GM23338 (cell line): ENCODE data around the gene NCAPD3. TPM values are rescaled to one million over a fixed set of nuclear protein-coding genes. Genes with fewer than 3 reads are reported as not detected.

ENCODE experiments used
- ATAC-seq: fragments of 200-7000 bp; cut with Tn5 transposase; 3 replicates; pipeline ENCODE4 v1.9.1; 2020
- DNase-seq: peaks from one replicate; pipeline ENCODE4 v3.0.0-alpha.2; 2015; ENCODE audit warnings: low spot score
- H2AFZ ChIP-seq: fragments of 200-600 bp; sonication (generic); 2 replicates; pipeline ENCODE4 v1.8.0; 2016; ENCODE audit warnings: antibody characterized with exemption, mild to moderate bottlenecking, moderate library complexity
- H3F3A ChIP-seq: fragments of 200-600 bp; sonication (generic); replicated peaks from 2 replicates; pipeline ENCODE4 v1.8.0; 2017; ENCODE audit warnings: antibody characterized with exemption, mixed run types, low read depth
- H3K27ac ChIP-seq: fragments of 200-600 bp; sonication (generic); 2 replicates; pipeline ENCODE4 v1.6.1; 2016; ENCODE audit warnings: low read depth
- H3K27me3 ChIP-seq: fragments of 200-600 bp; sonication (generic); 2 replicates; pipeline ENCODE4 v1.8.0; 2016; ENCODE audit warnings: mild to moderate bottlenecking, mixed run types, moderate library complexity; ENCODE audit not compliant: insufficient read depth
- H3K36me3 ChIP-seq: fragments of 200-600 bp; sonication (generic); 2 replicates; pipeline ENCODE4 v1.8.0; 2016; ENCODE audit warnings: mild to moderate bottlenecking; ENCODE audit not compliant: insufficient read depth
- H3K4me1 ChIP-seq: fragments of 200-600 bp; sonication (generic); 2 replicates; pipeline ENCODE4 v1.8.0; 2016; ENCODE audit warnings: mild to moderate bottlenecking, moderate library complexity; ENCODE audit not compliant: insufficient read depth
- H3K4me2 ChIP-seq: fragments of 200-600 bp; sonication (generic); 2 replicates; pipeline ENCODE4 v1.7.1; 2017; ENCODE audit warnings: mixed run types
- H3K4me3 ChIP-seq: fragments of 200-600 bp; sonication (generic); 2 replicates; pipeline ENCODE4 v1.6.1; 2016; ENCODE audit warnings: mixed run types
- H3K79me2 ChIP-seq: fragments of 200-600 bp; sonication (generic); replicated peaks from 2 replicates; pipeline ENCODE4 v1.8.0; 2017; ENCODE audit warnings: mild to moderate bottlenecking; ENCODE audit not compliant: insufficient read depth
- H3K9me2 ChIP-seq: fragments of 200-600 bp; sonication (generic); 2 replicates; pipeline ENCODE4 v1.8.0; 2017; ENCODE audit not compliant: insufficient read depth
- H4K20me1 ChIP-seq: fragments of 200-600 bp; sonication (generic); replicated peaks from 2 replicates; pipeline ENCODE4 v1.8.0; 2017; ENCODE audit warnings: mild to moderate bottlenecking; ENCODE audit not compliant: insufficient read depth
- H3K27ac Mint-ChIP-seq: 2 replicates; pipeline ENCODE4 v1.8.0; 2020; ENCODE audit warnings: inconsistent platforms, mild to moderate bottlenecking, moderate library complexity, mixed read lengths
- H3K27me3 Mint-ChIP-seq: 3 replicates; pipeline ENCODE4 v1.8.0; 2022; ENCODE audit warnings: low read depth, mild to moderate bottlenecking, moderate library complexity, mixed read lengths, inconsistent platforms; ENCODE audit not compliant: insufficient read depth, poor library complexity
- H3K36me3 Mint-ChIP-seq: 3 replicates; pipeline ENCODE4 v1.8.0; 2021; ENCODE audit warnings: low read depth, mild to moderate bottlenecking, inconsistent platforms, moderate library complexity, mixed read lengths
- H3K4me1 Mint-ChIP-seq: 3 replicates; pipeline ENCODE4 v1.8.0; 2020; ENCODE audit warnings: mild to moderate bottlenecking, inconsistent platforms, mixed read lengths
- H3K4me3 Mint-ChIP-seq: 3 replicates; pipeline ENCODE4 v1.8.0; 2021; ENCODE audit warnings: moderate library complexity, mild to moderate bottlenecking, inconsistent platforms, mixed read lengths
- H3K9me3 Mint-ChIP-seq: 3 replicates; pipeline ENCODE4 v1.8.0; 2020; ENCODE audit warnings: moderate library complexity, mild to moderate bottlenecking, inconsistent platforms, mixed read lengths
- CREB1 ChIP-seq: fragments of 250-450 bp; sonication (Bioruptor Pico); IDR thresholded peaks from 2 replicates; pipeline ENCODE4 v1.5.0; 2020; ENCODE audit warnings: low read depth, mild to moderate bottlenecking, moderate library complexity
- CTCF ChIP-seq, 2 experiments: fragments of 200-600 bp in 1 of 2; sonication (generic) in 1 of 2; conservative IDR thresholded peaks; 2 replicates each; pipeline versions ENCODE4 v1.5.1 to v1.6.1; 2016 to 2017; ENCODE audit warnings: antibody characterized with exemption in 2 of 2, low read depth in 2 of 2, mild to moderate bottlenecking in 2 of 2, moderate library complexity in 1 of 2
- ETS1 ChIP-seq: IDR thresholded peaks from 2 replicates; pipeline ENCODE4 v1.6.1; 2016; ENCODE audit warnings: antibody characterized with exemption
- EZH2 ChIP-seq: fragments of 200-600 bp; sonication (generic); IDR thresholded peaks from one replicate; pipeline ENCODE4 v1.8.0; 2017; ENCODE audit warnings: antibody characterized with exemption, mild to moderate bottlenecking, low read depth; ENCODE audit not compliant: unreplicated experiment
- EZH2phosphoT487 ChIP-seq: fragments of 200-600 bp; sonication (generic); IDR thresholded peaks from one replicate; pipeline ENCODE4 v1.8.1; 2018; ENCODE audit warnings: antibody characterized with exemption; ENCODE audit not compliant: unreplicated experiment
- JUNB ChIP-seq: IDR thresholded peaks from one replicate; pipeline ENCODE4 v1.6.1; 2016; ENCODE audit warnings: antibody characterized with exemption; ENCODE audit not compliant: unreplicated experiment
- NANOG ChIP-seq: IDR thresholded peaks from 2 replicates; pipeline ENCODE4 v1.6.1; 2016; ENCODE audit warnings: antibody characterized with exemption, borderline replicate concordance
- POLR2AphosphoS5 ChIP-seq: IDR thresholded peaks from 2 replicates; pipeline ENCODE4 v1.6.1; 2016; ENCODE audit warnings: antibody characterized with exemption, low read depth
- REST ChIP-seq: IDR thresholded peaks from one replicate; pipeline ENCODE4 v1.6.1; 2018; ENCODE audit warnings: antibody characterized with exemption; ENCODE audit not compliant: unreplicated experiment
- STAT1 ChIP-seq: IDR thresholded peaks from one replicate; pipeline ENCODE4 v1.6.1; 2016; ENCODE audit warnings: antibody characterized with exemption; ENCODE audit not compliant: unreplicated experiment
- ZNF114 ChIP-seq: fragments of 250-450 bp; sonication (Bioruptor Pico); IDR thresholded peaks from 2 replicates; pipeline ENCODE4 v1.5.0; 2020; ENCODE audit warnings: mild to moderate bottlenecking, moderate library complexity
- ZNF331 ChIP-seq: fragments of 250-450 bp; sonication (Bioruptor Pico); IDR thresholded peaks from 2 replicates; pipeline ENCODE4 v1.5.0; 2020; ENCODE audit warnings: low read depth, mild to moderate bottlenecking, moderate library complexity
- ZNF462 ChIP-seq: fragments of 250-450 bp; sonication (Bioruptor Pico); IDR thresholded peaks from 2 replicates; pipeline ENCODE4 v1.5.0; 2020; ENCODE audit warnings: mild to moderate bottlenecking, moderate library complexity
- polyA plus RNA-seq: library from polyadenylated mRNA; unstranded; fragments of >200 nt; fragmentation: Nextera tagmentation; extraction: Ambion mirVana; gene quantifications from 2 replicates; pipeline ENCODE4 v1.2.1, GENCODE V29; 2016
- total RNA-seq: library from RNA; depleted of rRNA; stranded (reverse); fragments of >200 nt; shearing (Covaris generic); gene quantifications from 2 replicates; pipeline ENCODE4 v1.2.3, GENCODE V29; 2014

Gene NCAPD3
- total and polyA plus RNA-seq, 2 experiments from 2014 or later, result 37.1 to 49.8 TPM

- H3K9me3 Mint-ChIP-seq, result peaks cover 47% of the 10 kb centered on the region
- peaks cover 3% of the 10 kb centered on the region; the same call in 1 of the 2 replicates for H4K20me1 ChIP-seq
- ATAC-seq, result no peak
- H3K27ac Mint-ChIP-seq, result no peak overlapping the region
- peaks cover 10% of the 10 kb centered on the region for H3F3A ChIP-seq
- H3K4me1 ChIP-seq, result no peaks in the 10 kb centered on the region
- no peaks in the 10 kb centered on the region for H3K9me2 ChIP-seq
- no peak for TF ChIP-seq STAT1
- no peak for TF ChIP-seq CTCF (conservative IDR thresholded peaks at IDR 0.05; ENCODE audit: low read depth in 2 of 2)
- TF ChIP-seq REST, result no peak
- TF ChIP-seq ZNF331 (CRISPR knock-in tag), result no peak
- no peak for TF ChIP-seq ZNF462 (CRISPR knock-in tag)
- TF ChIP-seq EZH2phosphoT487, result no peak
- TF ChIP-seq CREB1, result no peak
- TF ChIP-seq JUNB, result no peak
- no peak for TF ChIP-seq ETS1
- no peak for TF ChIP-seq NANOG
- TF ChIP-seq EZH2, result no peak
- TF ChIP-seq POLR2AphosphoS5, result no peak
- TF ChIP-seq ZNF114 (CRISPR knock-in tag), result no peak
- no peak overlapping the region for H2AFZ ChIP-seq
- H3K4me1 Mint-ChIP-seq, result no peaks in the 10 kb centered on the region
- peaks cover 5% of the 10 kb centered on the region; the same call in 1 of the 2 replicates for H3K27me3 ChIP-seq
- no peak overlapping the region for H3K27ac ChIP-seq
- H3K36me3 ChIP-seq, result peaks cover 71% of the 10 kb centered on the region
- peaks cover 97% of the 10 kb centered on the region for H3K36me3 Mint-ChIP-seq
- no peak overlapping the region for H3K4me3 Mint-ChIP-seq
- H3K4me2 ChIP-seq, result no peak overlapping the region
- peaks cover 38% of the 10 kb centered on the region for H3K27me3 Mint-ChIP-seq
- H3K79me2 ChIP-seq, result peaks cover 4% of the 10 kb centered on the region; the same call in 1 of the 2 replicates
- no peak for DNase-seq
- H3K4me3 ChIP-seq, result no peak overlapping the region
These were observed 64.1 kb downstream of the NCAPD3 start for GRCh38 chr11:134159652-134160051.
